Psoas muscle (tissue), 8 donors: ENCODE results near the gene EIF3I. TPM values are rescaled to one million over a fixed set of nuclear protein-coding genes. Genes with fewer than 3 reads are reported as not detected.

Experiments
- ATAC-seq, 4 donors: fragments of 200-7000 bp; cut with Tn5 transposase; one replicate each; pipeline ENCODE4 v1.9.1; 2020; ENCODE audit warnings: moderate library complexity in 3 of 4, mild to moderate bottlenecking in 2 of 4
- DNase-seq, 2 donors: peaks; one replicate each; pipeline ENCODE4 v3.0.0-alpha.2; 2020
- H3K27ac ChIP-seq: fragments of 200-600 bp; one replicate; pipeline ENCODE4 v1.8.0; 2022
- H3K27me3 ChIP-seq, 3 donors: fragments of 200-600 bp in 1 of 3; one replicate each; pipeline versions ENCODE4 v1.6.1 to v1.8.0; 2013 to 2022; ENCODE audit warnings: low read length in 2 of 3, mild to moderate bottlenecking in 2 of 3, moderate library complexity in 1 of 3; ENCODE audit not compliant: insufficient read depth in 3 of 3
- H3K36me3 ChIP-seq, 2 donors: fragments of 200-600 bp in 1 of 2; one replicate each; pipeline versions ENCODE4 v1.6.1 to v1.8.0; 2013 to 2022; ENCODE audit warnings: low read depth in 1 of 2, mild to moderate bottlenecking in 1 of 2, moderate library complexity in 1 of 2; ENCODE audit not compliant: insufficient read depth in 1 of 2
- H3K4me1 ChIP-seq: fragments of 200-600 bp; one replicate; pipeline ENCODE4 v1.8.0; 2022
- H3K4me3 ChIP-seq: fragments of 200-600 bp; one replicate; pipeline ENCODE4 v1.8.0; 2022; ENCODE audit warnings: mild to moderate bottlenecking
- H3K9me3 ChIP-seq: fragments of 200-600 bp; one replicate; pipeline ENCODE4 v1.8.0; 2022
- WGBS, 3 donors: extraction: QIAGEN DNeasy Blood & Tissue Kit; methylation state at CpG; one replicate each; pipeline versions ENCODE4 v1.1.6 to v1.1.7; 2013; 5-methylcytosine and 5-hydroxymethylcytosine counted together
- intact Hi-C, 2 donors: fragments of 100-400 bp; cut with DNase I; formaldehyde crosslinking; loops; one replicate each; pipeline versions ENCODE4 v1.11.0 to v1.14.2; 2022
- polyA plus RNA-seq, 3 donors: library from polyadenylated mRNA; stranded (reverse); fragments of 200-250 nt; gene quantifications; one replicate each; pipeline ENCODE4 v1.2.3, GENCODE V29; 2013
- total RNA-seq, 4 donors: library from RNA; stranded (reverse); fragmentation: NEBNext Ultra II Directional in 2 of 4; extraction: Animal tissue kit (Norgen Biotek cat#: 25700) in 2 of 4; gene quantifications; one replicate each; pipeline versions ENCODE4 v1.2.1 to v1.2.4, GENCODE V29; 2021 to 2023
- TF ChIP-seq, protein P1 (sequence below): fragments of 200-600 bp; IDR thresholded peaks from one replicate; pipeline ENCODE4 v1.8.0; 2022; ENCODE audit warnings: antibody characterized with exemption
- donor health status: healthy with polysubstance abuse.
- donor health status: DM: no; HTN: no; CAD: no; lungs with moderate emphysema.
- donor health status: Bipolar disorder and iron deficiency.
- donor health status: healthy.
- donor health status: DM: yes; HTN: yes; CAD: no.
- donor health status: DM: no; HTN: no; CAD: no.
- donor health status: DM: no; HTN: no; CAD: no.
- donor health status: DM: yes; HTN: yes; CAD: no.

The EIF3I gene
- total and polyA plus RNA-seq, 7 donors: 174 to 506 (median 238) TPM

GRCh38 chr1:32216566-32216965, 5.6 kb upstream of the EIF3I start:
- ATAC-seq (no peak), DNase-seq (no peak)
- H3K4me1 ChIP-seq: peaks cover 10% of the 10 kb centered on the region
- intact Hi-C loops: loop anchor here in 1 of 2 donors (10.0 kb wide), 1 partner anchor 98 kb away; no protein-coding TSS in a partner anchor
- TF ChIP-seq, protein P1, sequence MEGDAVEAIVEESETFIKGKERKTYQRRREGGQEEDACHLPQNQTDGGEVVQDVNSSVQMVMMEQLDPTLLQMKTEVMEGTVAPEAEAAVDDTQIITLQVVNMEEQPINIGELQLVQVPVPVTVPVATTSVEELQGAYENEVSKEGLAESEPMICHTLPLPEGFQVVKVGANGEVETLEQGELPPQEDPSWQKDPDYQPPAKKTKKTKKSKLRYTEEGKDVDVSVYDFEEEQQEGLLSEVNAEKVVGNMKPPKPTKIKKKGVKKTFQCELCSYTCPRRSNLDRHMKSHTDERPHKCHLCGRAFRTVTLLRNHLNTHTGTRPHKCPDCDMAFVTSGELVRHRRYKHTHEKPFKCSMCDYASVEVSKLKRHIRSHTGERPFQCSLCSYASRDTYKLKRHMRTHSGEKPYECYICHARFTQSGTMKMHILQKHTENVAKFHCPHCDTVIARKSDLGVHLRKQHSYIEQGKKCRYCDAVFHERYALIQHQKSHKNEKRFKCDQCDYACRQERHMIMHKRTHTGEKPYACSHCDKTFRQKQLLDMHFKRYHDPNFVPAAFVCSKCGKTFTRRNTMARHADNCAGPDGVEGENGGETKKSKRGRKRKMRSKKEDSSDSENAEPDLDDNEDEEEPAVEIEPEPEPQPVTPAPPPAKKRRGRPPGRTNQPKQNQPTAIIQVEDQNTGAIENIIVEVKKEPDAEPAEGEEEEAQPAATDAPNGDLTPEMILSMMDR: no peak
- 88 to 93% (median 89%) methylated on average over 5 of the region's 5 CpGs for WGBS, 3 donors
- H3K27ac ChIP-seq: no peak overlapping the region
- H3K9me3 ChIP-seq: no peaks in the 10 kb centered on the region
- H3K27me3 ChIP-seq: no peaks in the 10 kb centered on the region
- no peak overlapping the region for H3K4me3 ChIP-seq
- H3K36me3 ChIP-seq: peaks cover 4 to 56% of the 10 kb centered on the region in 2 donors

- H3K27me3 ChIP-seq: no peaks in the 10 kb centered on the region
- WGBS, 3 donors: 79 to 84% (median 79%) methylated on average over 6 to 7 of the region's 7 CpGs
- H3K4me1 ChIP-seq: peaks cover 22% of the 10 kb centered on the region
- DNase-seq (no peak), ATAC-seq (no peak)
- no peak overlapping the region for H3K4me3 ChIP-seq
- TF ChIP-seq, protein P1: no peak
- peaks cover 4 to 64% of the 10 kb centered on the region in 2 donors for H3K36me3 ChIP-seq
- intact Hi-C loops: loop anchor here in 1 of 2 donors (10.0 kb wide), 1 partner anchor 96 kb away; no protein-coding TSS in a partner anchor
- no peaks in the 10 kb centered on the region for H3K9me3 ChIP-seq
- H3K27ac ChIP-seq: no peak overlapping the region
These were observed 3.2 kb upstream of the EIF3I start for GRCh38 chr1:32219022-32219421.

DNA sequence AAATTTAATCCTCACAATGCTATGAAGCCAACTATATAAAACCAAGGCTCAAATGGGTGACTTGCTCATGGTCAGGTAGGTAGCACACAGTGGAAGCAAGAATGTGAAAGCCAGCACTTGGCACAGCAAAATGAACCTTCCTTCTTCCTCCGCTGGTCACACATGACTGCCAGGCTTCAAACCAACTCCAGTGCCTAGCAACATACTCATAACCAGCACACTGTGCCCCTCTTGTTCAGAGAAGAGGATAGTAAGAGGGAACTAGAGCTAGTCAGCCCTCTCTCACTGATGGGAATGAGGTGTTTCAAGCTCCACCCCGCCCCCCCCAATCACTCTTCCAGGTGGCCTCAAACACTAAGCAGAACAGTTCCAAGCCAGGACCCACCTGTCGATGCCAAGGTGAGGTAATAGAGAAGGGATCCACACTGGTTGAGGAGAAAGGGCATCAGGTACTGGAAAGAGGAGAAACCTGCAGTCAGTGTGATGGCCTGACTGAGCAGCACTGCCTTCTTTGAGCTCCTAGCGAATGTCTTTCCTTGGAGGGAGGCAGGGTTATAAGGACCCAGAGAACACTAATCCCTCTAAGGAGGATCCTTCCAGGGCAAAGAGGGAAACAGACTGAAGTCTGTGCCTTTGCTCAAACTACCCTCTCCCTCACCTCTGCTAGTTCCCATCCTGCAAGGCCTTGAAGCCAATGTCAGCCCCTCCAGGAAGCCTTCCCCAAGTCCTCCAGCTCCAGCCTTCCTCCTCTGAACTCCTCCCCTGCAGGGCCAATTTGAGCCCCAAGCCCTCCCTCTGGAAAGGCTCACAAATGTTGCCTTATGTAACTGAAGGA, 1.2 kb upstream of the EIF3I start:
- DNase-seq: no peak
- no peak overlapping the region for H3K27ac ChIP-seq
- H3K4me1 ChIP-seq: peaks cover 25% of the 10 kb centered on the region
- no peaks in the 10 kb centered on the region for H3K9me3 ChIP-seq
- peak overlapping the region; percentile 95 for H3K4me3 ChIP-seq
- intact Hi-C loops: no loop called here
- no peaks in the 10 kb centered on the region for H3K27me3 ChIP-seq
- peaks cover 0 to 67% of the 10 kb centered on the region in 2 donors for H3K36me3 ChIP-seq
- TF ChIP-seq, protein P1: no peak
- WGBS, 3 donors: 84 to 90% (median 85%) methylated on average over 4 of the region's 4 CpGs
- ATAC-seq: no peak

DNA sequence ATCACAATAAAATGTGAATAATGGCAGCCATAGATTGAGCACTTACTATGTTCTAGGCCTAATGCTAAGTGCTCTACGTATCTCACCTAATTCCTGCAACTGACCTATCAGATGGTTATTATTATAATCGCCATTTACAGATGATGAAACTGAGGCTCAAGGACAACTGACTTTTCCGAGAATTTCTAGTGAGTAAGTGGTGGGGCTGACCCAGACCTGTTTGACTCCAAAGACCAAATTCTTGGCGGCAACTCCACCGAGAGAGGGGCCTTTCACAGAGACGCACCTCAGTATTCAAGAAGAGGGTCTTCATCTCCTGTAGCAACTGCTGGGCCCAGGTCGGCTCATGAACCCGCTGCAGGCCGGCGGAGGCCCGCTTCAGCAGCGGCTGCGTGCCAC, 627 bp upstream of the EIF3I start:
- peaks cover 3 to 67% of the 10 kb centered on the region in 2 donors for H3K36me3 ChIP-seq
- TF ChIP-seq, protein P1: no peak
- intact Hi-C loops: no loop called here
- no peaks in the 10 kb centered on the region for H3K27me3 ChIP-seq
- ATAC-seq (no peak), DNase-seq (no peak)
- no peaks in the 10 kb centered on the region for H3K9me3 ChIP-seq
- 6 to 7% (median 6%) methylated on average over 13 of the region's 13 CpGs for WGBS, 3 donors
- peak overlapping the region; percentile 95 for H3K4me3 ChIP-seq
- peak overlapping the region; percentile 96 for H3K27ac ChIP-seq
- H3K4me1 ChIP-seq: peaks cover 25% of the 10 kb centered on the region
